Mesodermal cell (in vitro differentiated cells): ENCODE data around the gene CD300A.

ENCODE experiments used
- H3K27ac ChIP-seq: 2 replicates; pipeline ENCODE4 v1.7.0; 2013; ENCODE audit warnings: mild to moderate bottlenecking, low read depth, low read length, moderate library complexity; ENCODE audit not compliant: severe bottlenecking
- H3K36me3 ChIP-seq: 2 replicates; pipeline ENCODE4 v1.7.1; 2013; ENCODE audit warnings: mild to moderate bottlenecking, low read length, moderate library complexity; ENCODE audit not compliant: control insufficient read depth, insufficient read depth
- H3K4me1 ChIP-seq: one replicate; pipeline ENCODE4 v1.7.1; 2013; ENCODE audit warnings: mild to moderate bottlenecking, low read length; ENCODE audit not compliant: insufficient read depth, control insufficient read depth, poor library complexity, severe bottlenecking
- H3K4me3 ChIP-seq: 2 replicates; pipeline ENCODE4 v1.7.0; 2013; ENCODE audit warnings: low read length, control low read depth, mild to moderate bottlenecking; ENCODE audit not compliant: insufficient read depth, poor library complexity, severe bottlenecking; ENCODE audit errors: extremely low read depth
- H3K9me3 ChIP-seq: 2 replicates; pipeline ENCODE4 v1.7.1; 2013; ENCODE audit warnings: mild to moderate bottlenecking, low read length, moderate library complexity; ENCODE audit not compliant: control insufficient read depth
- WGBS, 2 experiments: methylation state at CpG; one replicate each; pipeline ENCODE4 v1.1.5; 2013; ENCODE audit warnings: missing lambda C conversion rate in 2 of 2; ENCODE audit not compliant: insufficient coverage in 2 of 2; 5-methylcytosine and 5-hydroxymethylcytosine counted together

Gene CD300A

DNA sequence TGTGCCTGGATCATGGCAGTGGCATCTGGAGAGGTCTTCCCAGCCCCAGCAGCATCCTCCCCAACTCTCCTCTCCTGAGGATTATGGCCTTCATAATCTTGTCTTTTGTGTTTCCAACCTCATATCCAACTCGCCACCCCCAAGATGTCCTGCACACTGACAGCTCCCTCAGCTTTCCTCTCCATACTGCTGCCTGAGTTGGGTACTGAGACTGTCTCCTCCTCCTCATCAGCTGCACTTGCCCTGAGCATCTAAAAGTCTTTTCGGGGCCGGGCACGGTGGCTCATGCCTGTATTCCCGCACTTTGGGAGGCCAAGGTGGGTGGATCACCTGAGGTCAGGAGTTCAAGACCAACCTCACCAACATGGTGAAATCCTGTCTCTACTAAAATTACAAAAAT lies 62.8 kb downstream of the CD300A start:
- no peak overlapping the region for H3K27ac ChIP-seq
- no peaks in the 10 kb centered on the region for H3K36me3 ChIP-seq
- H3K4me3 ChIP-seq = no peak overlapping the region
- WGBS, 2 experiments = 87 to 88% methylated on average over 3 to 5 of the region's 5 CpGs
- H3K4me1 ChIP-seq = no peaks in the 10 kb centered on the region
- no peaks in the 10 kb centered on the region for H3K9me3 ChIP-seq

DNA sequence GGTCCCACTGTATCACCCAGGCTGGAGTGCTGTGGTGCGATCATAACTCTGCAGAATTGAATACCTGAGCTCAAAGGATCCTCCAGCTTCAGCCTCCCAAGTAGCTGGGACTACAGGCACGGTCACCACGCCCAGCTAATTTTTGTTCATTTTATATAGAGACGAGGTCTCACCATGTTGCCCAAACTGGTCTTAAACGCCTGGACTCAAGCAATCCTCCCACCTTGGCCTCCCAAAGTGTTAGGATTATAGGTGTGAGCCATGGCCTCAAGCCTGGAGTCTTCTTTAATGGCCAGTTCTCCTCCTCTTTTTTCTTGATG lies 64.4 kb downstream of the CD300A start:
- Histone ChIP-seq H3K9me3 (no peaks in the 10 kb centered on the region), H3K36me3 (no peaks in the 10 kb centered on the region), H3K27ac (no peak overlapping the region), H3K4me1 (no peaks in the 10 kb centered on the region), H3K4me3 (no peak overlapping the region)
- WGBS, 2 experiments = 87 to 100% methylated on average over 2 to 5 of the region's 5 CpGs

DNA sequence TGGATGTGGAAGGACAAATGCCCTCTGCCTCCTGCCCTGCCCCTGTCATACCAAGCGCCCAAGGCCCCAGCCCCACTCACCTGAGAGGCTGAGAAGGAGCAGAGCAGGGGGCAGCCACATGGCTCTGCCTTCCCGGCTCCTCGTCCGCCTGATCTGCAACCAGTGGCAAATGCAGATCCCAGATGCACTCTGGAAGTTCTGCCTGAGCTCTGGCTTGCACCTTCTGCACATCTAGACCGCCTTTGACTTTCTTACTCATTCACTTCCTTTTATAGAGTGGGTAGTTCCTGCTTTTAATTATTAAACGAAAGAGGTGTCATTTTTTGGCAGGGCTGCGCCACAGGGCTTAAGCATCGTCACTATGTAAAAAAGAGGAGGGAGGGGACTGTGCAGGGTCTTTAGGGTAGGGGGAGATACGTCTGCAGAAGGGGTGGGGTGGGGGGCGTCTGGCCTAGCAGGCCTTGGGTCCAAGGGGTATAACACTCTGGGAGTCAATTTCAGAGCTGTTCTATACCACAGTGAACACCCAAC lies 64.9 kb downstream of the CD300A start, which contains the start of gene CD300LB:
Gene CD300LB, minus strand, starts transcription at position 245 of the 531 bp plus-strand sequence. Its CDS starts 125 bp downstream, at position 120.
- no peaks in the 10 kb centered on the region for H3K36me3 ChIP-seq
- no peak within 1 kb of the TSS for H3K4me3 ChIP-seq
- no peak within 1 kb of the TSS for H3K27ac ChIP-seq
- no peaks in the 10 kb centered on the region for H3K9me3 ChIP-seq
- H3K4me1 ChIP-seq = no peaks in the 10 kb centered on the region
- 90 to 97% methylated on average over 7 of the region's 10 CpGs for WGBS, 2 experiments

DNA sequence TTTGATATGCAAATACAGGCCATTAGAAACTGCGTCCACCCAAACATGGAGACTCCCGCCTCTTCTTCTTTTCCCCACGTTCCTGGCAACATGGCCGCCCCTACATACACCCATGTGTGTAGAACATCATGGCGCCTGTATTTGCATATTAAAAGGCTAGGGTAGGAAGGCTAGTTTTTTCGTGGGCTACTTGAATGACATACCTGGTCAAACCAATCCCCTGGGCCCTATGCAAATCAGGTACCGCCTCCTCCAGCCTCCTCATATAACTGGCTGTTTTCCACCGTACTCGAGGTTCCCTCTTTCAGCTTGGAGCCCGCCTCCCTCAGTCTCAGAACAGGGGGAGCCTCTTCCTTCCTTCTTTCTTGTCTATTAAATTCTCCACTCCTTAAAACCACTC lies 65.7 kb downstream of the CD300A start:
- Histone ChIP-seq H3K27ac (no peak overlapping the region), H3K9me3 (no peaks in the 10 kb centered on the region), H3K4me3 (no peak overlapping the region), H3K36me3 (no peaks in the 10 kb centered on the region), H3K4me1 (no peaks in the 10 kb centered on the region)
- 61 to 69% methylated on average over 6 to 7 of the region's 10 CpGs for WGBS, 2 experiments
